A673 (cell line): ENCODE results near the gene STAT2.

Experiments used
- CTCF ChIP-seq: fragments of 300-800, 200-600 bp; sonication (generic); conservative IDR thresholded peaks from 2 replicates; pipeline ENCODE4 v1.5.1; 2017; ENCODE audit warnings: low read depth, mild to moderate bottlenecking, antibody characterized with exemption, low read length, moderate library complexity, mixed read lengths
- EZH2 ChIP-seq: fragments of 200-600 bp; sonication (generic); IDR thresholded peaks from 2 replicates; pipeline ENCODE4 v1.6.1; 2017; ENCODE audit warnings: borderline replicate concordance, low read depth, mild to moderate bottlenecking, mixed read lengths, antibody characterized with exemption, low read length; ENCODE audit not compliant: poor library complexity, severe bottlenecking

- TF ChIP-seq CTCF (no peak), EZH2 (no peak)
These were observed 1.7 kb upstream of the STAT2 start for GRCh38 chr12:56361487-56362129.
